SKM-1 (cell line): Measurements from ENCODE around the gene CCDC157.
"Not testable (repeated sequence)": the region's sequence is repeated elsewhere in the genome, so short reads cannot be mapped to it uniquely, and the experiment has no call there.

Source experiments
- DNase-seq: peaks from one replicate; lab custom pipeline; 2025; ENCODE audit not compliant: unreplicated experiment; lab: John Stamatoyannopoulos, UW

The CCDC157 gene

GRCh38 chr22:30325724-30326254 lies 31.0 kb upstream of the CCDC157 start:
- no peak for DNase-seq

GRCh38 chr22:30326255-30326705 lies 30.5 kb upstream of the CCDC157 start:
- no peak for DNase-seq

GRCh38 chr22:30326706-30327362 lies 30.0 kb upstream of the CCDC157 start, which contains the start of gene TBC1D10A:
Gene TBC1D10A (minus strand): TSS chr22:30326941. CDS start chr22:30326881, 60 bp downstream.
- DNase-seq, result peak; percentile 75

- DNase-seq, result no peak
Measured at GRCh38 chr22:30327864-30328345, 28.9 kb upstream of the CCDC157 start.

- DNase-seq, result no peak
Measured at GRCh38 chr22:30328466-30329049, 28.2 kb upstream of the CCDC157 start.

- no peak for DNase-seq
Measured at GRCh38 chr22:30332551-30332950, 24.3 kb upstream of the CCDC157 start.

GRCh38 chr22:30332994-30333706 lies 23.7 kb upstream of the CCDC157 start:
- DNase-seq, result no peak

- no peak for DNase-seq
Measured at GRCh38 chr22:30333707-30334087, 23.1 kb upstream of the CCDC157 start.

- DNase-seq, result no peak
Measured at GRCh38 chr22:30334646-30335045, 22.2 kb upstream of the CCDC157 start.

GRCh38 chr22:30335236-30335635 lies 21.6 kb upstream of the CCDC157 start:
- DNase-seq, result no peak

- no peak for DNase-seq
Measured at GRCh38 chr22:30336752-30337460, 19.9 kb upstream of the CCDC157 start.

- no peak for DNase-seq
Measured at GRCh38 chr22:30337461-30337778, 19.4 kb upstream of the CCDC157 start.

- DNase-seq, result not testable (repeated sequence)
Measured at GRCh38 chr22:30338341-30338740, 18.5 kb upstream of the CCDC157 start.

- DNase-seq, result no peak
Measured at GRCh38 chr22:30338802-30339201, 18.0 kb upstream of the CCDC157 start.

- DNase-seq, result no peak
Measured at GRCh38 chr22:30340911-30341685, 15.7 kb upstream of the CCDC157 start.

GRCh38 chr22:30344447-30345200 lies 12.2 kb upstream of the CCDC157 start:
- DNase-seq, result no peak

GRCh38 chr22:30347255-30347892 lies 9.4 kb upstream of the CCDC157 start:
- DNase-seq, result no peak

- DNase-seq, result no peak
Measured at GRCh38 chr22:30348404-30348803, 8.4 kb upstream of the CCDC157 start.

- no peak for DNase-seq
Measured at GRCh38 chr22:30348809-30349208, 8.0 kb upstream of the CCDC157 start.
